GM18870 (cell line): ENCODE measurements around the gene ESAM.

ENCODE experiments used
- ATAC-seq: cut with Tn5 transposase; IDR thresholded peaks from one replicate; pipeline ENCODE4 v1.9.1; 2021; ENCODE audit warnings: moderate library complexity; ENCODE audit not compliant: unreplicated experiment

Gene ESAM

GRCh38 chr11:124753624-124754023 lies 8.5 kb downstream of the ESAM start:
- no peak for ATAC-seq

GRCh38 chr11:124753205-124753604 lies 8.9 kb downstream of the ESAM start:
- ATAC-seq = no peak

- ATAC-seq = no peak
These were observed 9.5 kb downstream of the ESAM start for GRCh38 chr11:124752471-124753102.

GRCh38 chr11:124751741-124752470 lies 10.2 kb downstream of the ESAM start, which contains the start of gene VSIG2:
Gene VSIG2, minus strand, starts transcription at chr11:124752255. Its CDS starts 118 bp downstream, at chr11:124752137.
- ATAC-seq = no peak

GRCh38 chr11:124751391-124751740 lies 10.7 kb downstream of the ESAM start:
- ATAC-seq = no peak

GRCh38 chr11:124749912-124750311 lies 12.2 kb downstream of the ESAM start:
- ATAC-seq = no peak

GRCh38 chr11:124748481-124749343 lies 13.4 kb downstream of the ESAM start:
- ATAC-seq = no peak

- no peak for ATAC-seq
These were observed 14.0 kb downstream of the ESAM start for GRCh38 chr11:124748100-124748418.

- no peak for ATAC-seq
These were observed 14.5 kb downstream of the ESAM start for GRCh38 chr11:124747406-124748099.

GRCh38 chr11:124746621-124747243 lies 15.4 kb downstream of the ESAM start:
- ATAC-seq = peak; percentile 85

- ATAC-seq = no peak
These were observed 16.1 kb downstream of the ESAM start for GRCh38 chr11:124745835-124746620.

- ATAC-seq = no peak
These were observed 16.7 kb downstream of the ESAM start for GRCh38 chr11:124745270-124745834.

GRCh38 chr11:124743050-124743449 lies 19.0 kb downstream of the ESAM start:
- no peak for ATAC-seq

- no peak for ATAC-seq
These were observed 19.5 kb downstream of the ESAM start for GRCh38 chr11:124742555-124742954.

- ATAC-seq = peak; percentile 61
These were observed 21.7 kb downstream of the ESAM start for GRCh38 chr11:124740277-124740882.

- peak; percentile 80 for ATAC-seq
These were observed 22.4 kb downstream of the ESAM start, which contains the start of gene NRGN for GRCh38 chr11:124739479-124740276. Gene NRGN, plus strand, starts transcription at chr11:124739942. Its CDS starts 143 bp downstream, at chr11:124740085.

- ATAC-seq = no peak
These were observed 23.2 kb downstream of the ESAM start for GRCh38 chr11:124738713-124739478.
